CD1c-positive myeloid dendritic cell (primary cell): Measurements from ENCODE around the gene NR1H3.
A peak's percentile ranks its signal among the peaks of the same experiment; 100 is the strongest.

ENCODE experiments used
- DNase-seq: peaks from one replicate; pipeline ENCODE4 v3.0.0-alpha.2; 2016; ENCODE audit errors: extremely low spot score

Gene NR1H3

DNA sequence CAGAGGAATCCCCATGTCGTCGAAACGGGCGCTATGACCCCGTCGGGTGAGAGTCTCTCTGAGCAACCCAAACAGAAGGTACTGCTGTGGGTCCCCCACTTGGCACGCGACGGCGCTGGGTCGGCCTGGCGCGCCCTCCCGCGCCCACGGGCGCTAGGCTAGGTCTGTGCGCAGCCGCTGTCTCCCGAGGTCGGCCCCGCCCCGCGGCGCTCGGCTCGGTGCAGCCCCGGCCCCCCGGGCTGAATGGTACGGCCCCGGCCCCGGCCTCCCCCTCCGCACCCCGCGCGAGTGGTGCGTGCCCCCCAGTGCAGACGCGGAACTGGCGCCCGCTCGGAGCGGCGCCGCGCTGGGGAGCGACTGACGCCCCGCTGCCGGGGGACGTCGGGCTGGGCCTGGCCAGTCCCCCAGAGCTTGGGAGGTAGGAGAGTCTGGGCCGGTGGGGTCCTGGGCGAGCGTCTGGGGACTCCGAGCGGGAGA lies 12.1 kb downstream of the NR1H3 start, which contains the start of gene MADD:
MADD (plus strand) TSS at position 305 of the 477 bp plus-strand sequence.
- peak; percentile 95 for DNase-seq

- peak; percentile 40 for DNase-seq
Measured at GRCh38 chr11:47270331-47271271, 12.8 kb downstream of the NR1H3 start.

DNA sequence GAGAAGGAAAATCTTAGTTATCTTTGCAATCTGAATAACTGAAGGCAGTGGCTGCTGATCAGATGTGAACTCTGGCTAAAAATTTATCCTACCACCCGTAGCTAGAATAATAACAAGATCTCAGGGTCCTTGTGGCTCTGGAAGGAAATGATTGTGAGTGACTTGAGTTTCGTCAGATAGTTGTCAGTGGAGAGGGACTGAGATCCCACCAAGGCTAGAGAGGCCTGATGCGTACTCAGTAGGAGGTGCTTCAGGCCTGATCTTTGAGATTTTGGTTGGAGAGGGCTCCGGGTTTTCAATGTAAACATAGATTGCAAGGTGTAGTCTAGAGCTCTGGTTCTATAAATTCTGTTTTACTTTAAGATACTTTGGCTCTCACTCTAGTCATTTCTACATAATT lies 13.5 kb downstream of the NR1H3 start:
- no peak for DNase-seq

DNA sequence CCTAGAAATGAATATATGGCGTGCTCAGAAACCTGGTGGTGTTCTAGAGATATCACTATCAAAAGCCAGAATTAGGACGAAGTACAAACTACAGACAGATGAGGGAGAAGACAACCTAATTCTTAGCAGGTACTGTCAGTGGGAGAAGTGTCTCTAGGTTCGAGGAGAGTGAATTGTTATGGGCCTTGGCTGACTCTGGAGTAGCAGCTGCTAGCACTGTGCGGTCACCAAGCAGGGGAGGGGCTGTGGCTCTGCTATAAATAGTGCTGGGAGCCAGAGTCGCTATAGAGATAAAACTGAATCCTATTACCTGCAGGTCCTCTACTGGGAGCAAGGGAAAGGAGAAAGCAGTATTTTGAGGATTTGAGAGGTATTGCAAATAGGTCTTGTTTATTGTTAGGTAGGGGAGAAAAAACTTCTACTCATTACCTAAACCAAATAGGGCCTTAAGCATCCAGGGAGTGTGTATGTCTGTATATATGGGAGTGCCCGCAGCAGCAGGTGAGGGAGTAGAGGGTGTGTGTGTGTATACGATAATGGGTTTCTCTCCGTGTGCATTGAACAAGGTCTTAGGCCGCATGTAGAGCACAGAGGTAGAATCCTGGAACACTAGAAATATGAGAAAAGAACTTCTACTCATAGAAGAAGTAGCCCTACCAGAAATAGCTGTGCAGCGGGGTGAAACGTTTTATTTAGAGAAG lies 14.3 kb downstream of the NR1H3 start:
- DNase-seq, result no peak

DNA sequence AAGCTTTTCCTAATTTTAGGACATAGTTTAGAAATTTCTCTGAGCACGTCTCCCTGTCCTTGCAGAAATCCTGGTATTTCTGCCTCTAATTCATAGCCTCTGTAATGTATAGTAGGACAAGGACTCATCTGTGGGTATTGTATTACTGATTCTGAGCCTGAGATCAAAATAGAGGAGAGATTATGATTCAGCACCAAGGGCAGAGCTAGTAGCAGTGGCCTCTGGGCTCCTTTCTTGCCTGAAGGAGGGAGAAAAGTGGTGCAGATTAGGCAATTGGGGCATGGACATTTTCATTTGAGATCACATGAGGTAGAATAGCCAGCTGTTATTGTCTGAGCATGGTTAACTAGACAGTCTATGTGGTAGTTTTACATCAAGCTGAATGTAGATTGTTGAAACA lies 14.9 kb downstream of the NR1H3 start:
- no peak for DNase-seq

GRCh38 chr11:47274495-47275235 lies 16.9 kb downstream of the NR1H3 start:
- no peak for DNase-seq

DNA sequence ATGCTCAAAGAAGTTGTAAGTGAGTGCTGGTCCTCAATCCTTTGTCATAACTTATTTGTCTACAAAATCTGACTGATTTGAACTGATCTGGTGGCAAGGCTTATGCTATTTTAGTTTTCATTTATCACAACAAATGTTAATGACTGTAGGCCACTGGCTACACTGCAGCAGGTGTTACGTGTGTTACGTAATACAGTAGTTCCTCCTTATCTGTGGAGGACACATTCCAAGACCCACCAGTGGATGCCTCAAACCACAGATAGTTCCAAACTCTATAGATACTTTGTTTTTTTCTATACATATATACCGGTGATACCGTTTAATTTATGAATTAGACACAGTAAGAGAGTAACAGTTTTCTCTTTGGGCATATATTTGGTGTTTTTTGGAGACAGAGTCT lies 19.1 kb downstream of the NR1H3 start:
- DNase-seq, result no peak

GRCh38 chr11:47278058-47278457 lies 20.3 kb downstream of the NR1H3 start:
- no peak for DNase-seq

DNA sequence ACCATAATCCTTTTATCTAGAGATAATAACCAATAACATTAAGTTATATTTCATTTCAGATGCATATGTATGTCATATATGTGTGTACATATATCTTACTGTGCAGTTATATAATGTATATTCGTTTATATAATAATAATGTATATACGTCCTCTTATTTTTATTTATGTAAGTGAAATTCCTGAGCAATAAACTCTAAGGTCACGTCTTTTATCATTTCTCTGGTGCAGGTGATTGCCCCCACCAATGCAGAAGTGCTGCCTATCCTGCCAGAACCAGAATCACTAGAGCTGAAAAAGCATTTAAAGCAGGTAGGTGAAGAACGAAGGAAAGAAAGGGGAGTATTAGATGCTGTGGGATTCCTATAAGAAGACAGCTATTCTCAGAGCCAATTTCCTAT lies 21.0 kb downstream of the NR1H3 start:
- no peak for DNase-seq

GRCh38 chr11:47280099-47280498 lies 22.3 kb downstream of the NR1H3 start:
- no peak for DNase-seq

DNA sequence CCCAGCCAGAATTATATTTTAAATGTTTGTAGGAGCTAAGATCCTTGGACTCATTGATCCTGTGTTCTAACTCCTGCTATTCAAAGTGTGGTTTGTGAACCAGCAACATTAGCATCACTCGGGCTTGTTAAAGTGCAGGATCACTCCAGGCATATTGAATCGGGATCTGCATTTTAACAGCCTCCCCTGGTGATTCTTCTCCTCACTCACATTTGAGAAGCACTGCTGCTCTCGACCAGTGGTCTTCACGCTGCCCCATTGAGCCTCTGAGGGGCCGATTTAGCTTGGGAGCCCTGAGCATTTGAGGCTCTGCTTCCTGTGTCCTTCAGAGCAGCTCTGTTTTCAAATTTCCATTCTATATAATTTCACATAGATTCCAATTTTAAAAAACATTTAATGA lies 23.1 kb downstream of the NR1H3 start:
- DNase-seq, result no peak

GRCh38 chr11:47282462-47282861 lies 24.7 kb downstream of the NR1H3 start:
- DNase-seq, result no peak

DNA sequence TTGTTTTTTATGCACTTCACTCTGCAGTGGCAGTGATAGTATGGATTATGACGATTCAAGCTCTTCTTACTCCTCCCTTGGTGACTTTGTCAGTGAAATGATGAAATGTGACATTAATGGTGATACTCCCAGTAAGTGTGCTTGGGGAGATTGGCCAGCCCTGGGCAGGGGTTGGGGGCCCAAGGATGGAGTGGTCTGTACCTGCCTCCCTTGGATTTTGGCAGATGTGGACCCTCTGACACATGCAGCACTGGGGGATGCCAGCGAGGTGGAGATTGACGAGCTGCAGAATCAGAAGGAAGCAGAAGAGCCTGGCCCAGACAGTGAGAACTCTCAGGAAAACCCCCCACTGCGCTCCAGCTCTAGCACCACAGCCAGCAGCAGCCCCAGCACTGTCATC lies 26.4 kb downstream of the NR1H3 start:
- DNase-seq, result no peak

GRCh38 chr11:47285969-47286770 lies 28.4 kb downstream of the NR1H3 start:
- no peak for DNase-seq

- DNase-seq, result no peak
Measured at GRCh38 chr11:47288066-47288465, 30.3 kb downstream of the NR1H3 start.

- DNase-seq, result no peak
Measured at GRCh38 chr11:47289856-47290255, 32.1 kb downstream of the NR1H3 start.

DNA sequence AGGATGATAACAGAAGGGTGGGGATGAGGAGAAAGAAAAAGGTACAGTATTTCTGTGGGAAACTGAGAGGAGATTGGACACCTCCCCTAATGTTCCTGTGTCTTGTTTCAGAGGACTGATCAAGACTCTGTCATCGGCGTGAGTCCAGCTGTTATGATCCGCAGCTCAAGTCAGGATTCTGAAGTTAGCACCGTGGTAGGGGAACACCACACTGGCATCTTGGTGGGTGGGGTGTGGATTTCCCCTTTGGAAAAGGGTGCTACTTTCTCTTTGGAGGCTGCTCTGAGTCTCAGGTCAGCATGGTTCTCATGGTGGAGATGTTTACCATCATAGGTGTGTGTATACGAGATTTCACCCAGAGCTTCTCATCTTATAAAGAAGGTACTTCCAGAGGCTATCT lies 37.6 kb downstream of the NR1H3 start:
- no peak for DNase-seq

DNA sequence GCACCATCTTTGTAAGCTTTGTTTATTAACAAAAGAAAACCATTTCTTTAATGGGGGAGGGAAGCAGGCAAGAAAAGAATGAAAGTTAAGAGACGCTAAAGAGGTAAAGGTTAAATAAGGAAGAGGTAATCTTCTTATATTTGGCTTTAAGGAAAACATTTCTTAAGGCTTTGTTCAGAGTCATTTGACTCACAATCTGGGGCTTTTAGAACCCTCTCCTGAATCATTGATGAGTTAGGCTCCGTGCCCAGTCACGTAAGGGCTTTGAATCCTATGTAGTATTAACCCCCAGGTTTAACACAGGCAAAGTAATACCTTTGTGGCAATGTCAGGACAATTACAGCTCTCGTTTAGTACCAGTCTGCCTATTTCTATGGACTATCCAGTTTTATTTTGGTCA lies 38.2 kb downstream of the NR1H3 start:
- DNase-seq, result no peak

DNA sequence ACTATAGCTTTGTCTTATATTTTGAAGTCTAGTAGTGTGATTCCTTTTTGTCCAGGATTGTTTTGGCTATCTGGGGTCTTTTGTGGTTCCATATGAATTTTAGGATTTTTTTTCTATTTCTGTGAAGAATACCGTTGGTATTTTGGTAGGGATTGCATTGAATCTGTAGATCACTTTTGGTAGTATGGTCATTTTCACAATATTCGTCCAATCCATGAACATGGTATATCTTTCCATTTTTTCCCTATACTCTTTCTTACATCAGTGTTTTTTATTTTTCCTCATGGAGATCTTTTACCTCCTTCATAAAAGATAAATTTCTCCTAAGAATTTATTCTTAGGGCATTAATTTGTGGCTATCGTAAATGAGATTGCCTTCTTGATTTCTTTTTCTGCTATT lies 41.3 kb downstream of the NR1H3 start:
- no peak for DNase-seq

- no peak for DNase-seq
Measured at GRCh38 chr11:47302853-47303252, 45.1 kb downstream of the NR1H3 start.

DNA sequence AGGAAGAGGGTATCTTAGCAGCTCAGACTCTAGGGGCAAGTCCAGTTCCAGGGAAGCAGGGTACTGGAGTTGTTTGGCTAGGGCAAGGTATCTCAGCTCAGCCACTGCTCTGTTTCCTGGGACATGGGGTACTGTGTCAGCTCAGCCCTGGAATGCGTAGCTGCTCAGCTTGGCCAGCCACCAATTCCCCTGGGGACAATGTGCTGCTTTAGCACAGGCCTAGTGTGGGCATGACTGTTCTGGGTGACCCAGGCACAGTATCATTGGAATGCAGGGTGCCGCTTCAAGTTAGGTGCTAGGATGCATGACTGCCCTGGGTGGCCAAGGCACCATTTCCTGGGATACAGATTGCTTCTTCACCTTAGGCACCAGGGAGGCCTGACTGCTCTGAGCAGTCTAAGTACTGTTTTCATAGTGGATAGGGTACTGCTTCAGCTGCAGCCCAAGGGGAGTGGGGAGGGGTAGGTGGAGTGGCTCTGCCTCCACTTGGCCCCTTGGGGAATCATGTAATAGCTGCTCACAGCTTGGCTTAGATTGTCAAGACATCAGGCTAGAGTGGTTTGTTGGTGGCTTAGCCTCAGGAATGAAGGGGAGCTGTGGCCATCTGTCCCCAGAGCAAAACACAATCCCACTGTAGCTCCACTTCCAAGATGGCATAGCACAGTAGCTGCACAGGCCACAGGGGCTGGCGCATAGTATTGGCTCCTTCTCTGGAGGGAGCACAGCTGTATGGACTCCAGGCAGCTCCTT lies 48.1 kb downstream of the NR1H3 start:
- no peak for DNase-seq
